ENCODE measurements around the gene GLRX3. TPM values are rescaled to one million over a fixed set of nuclear protein-coding genes. Genes with fewer than 3 reads are reported as not detected.

The GLRX3 gene
- total and polyA plus RNA-seq, 2 donors (not counting 3 experiments of a cell fraction or from before 2014, with no cell fraction given), result 71.6 to 132 TPM

DNA sequence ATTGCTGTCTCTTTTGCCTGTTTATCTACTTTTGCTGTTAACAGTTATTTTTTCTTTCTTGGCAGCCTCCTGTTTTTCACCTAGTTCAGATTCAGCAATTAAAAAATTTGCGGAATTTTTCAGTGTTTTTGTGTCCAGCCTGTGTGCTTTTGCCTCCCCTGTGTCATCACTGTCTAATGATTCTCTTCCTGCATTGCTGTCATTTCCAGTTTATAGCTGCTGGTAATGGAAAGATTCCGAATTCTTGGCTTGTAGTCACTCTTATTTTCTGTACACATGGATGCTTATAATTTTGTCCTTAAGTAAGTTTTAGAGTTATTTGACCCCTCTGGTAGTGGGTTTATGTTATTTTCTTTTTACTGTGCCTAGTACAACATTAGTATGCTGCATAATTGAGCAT, 25.1 kb downstream of the GLRX3 start:
- no peak overlapping the region for H2AFZ ChIP-seq (ENCODE audit: low read depth, low read length)
- BruUV-seq (replicated peaks), result no TSS peak
- TF ChIP-seq EZH2 (IDR thresholded peaks at IDR 0.05; ENCODE audit: borderline replicate concordance, low read depth, low read length, severe bottlenecking), result no peak
- no peak for TF ChIP-seq CTCF (IDR thresholded peaks at IDR 0.05; ENCODE audit: extremely low read depth in 1 of 2, insufficient read depth in 1 of 2, low read depth in 1 of 2, low read length in 2 of 2)
- TF ChIP-seq GATA2 (IDR thresholded peaks at IDR 0.05; ENCODE audit: insufficient read depth, insufficient read length, low read depth, low read length), result no peak
- no peak for TF ChIP-seq MAX (IDR thresholded peaks at IDR 0.05; ENCODE audit: insufficient read depth, insufficient read length)
- no peak for TF ChIP-seq FOS (IDR thresholded peaks at IDR 0.05; ENCODE audit: borderline replicate concordance, insufficient read depth, low read length)
- TF ChIP-seq POLR2A (IDR thresholded peaks at IDR 0.05; ENCODE audit: low read depth, low read length), result no peak
- no peak for TF ChIP-seq JUN (IDR thresholded peaks at IDR 0.05; ENCODE audit: borderline replicate concordance, insufficient read depth, insufficient read length, low read depth)
- TF ChIP-seq POLR2AphosphoS5 (IDR thresholded peaks at IDR 0.05; ENCODE audit: insufficient read depth, low read depth, low read length), result no peak
- TF ChIP-seq MYC (IDR thresholded peaks at IDR 0.05; ENCODE audit: low read depth, low read length), result no peak
- no peak overlapping the region for H3K27ac ChIP-seq (ENCODE audit: insufficient read depth, low read depth, low read length)
- H3K4me2 ChIP-seq (ENCODE audit: insufficient read depth, low read length), result no peak overlapping the region
- peaks cover 2 to 12% of the 10 kb centered on the region in 2 experiments for H3K36me3 ChIP-seq (ENCODE audit: control insufficient read depth in 2 of 2, extremely low read depth in 1 of 2, insufficient read depth in 2 of 2, low read length in 2 of 2)
- H3K4me3 ChIP-seq (replicated peaks in 1 of 3; ENCODE audit: insufficient read depth in 1 of 3, low read depth in 1 of 3, low read length in 3 of 3), result no peak overlapping the region
- peaks cover 42% of the 10 kb centered on the region for H3K79me2 ChIP-seq (ENCODE audit: control insufficient read depth, insufficient read depth, low read length)
- DNase-seq (ENCODE audit: low read depth, low spot score), result no peak
- H3K9me3 ChIP-seq (replicated peaks; ENCODE audit: control insufficient read depth, insufficient read depth, low read length), result no peaks in the 10 kb centered on the region
- CTCF ChIA-PET, result no interaction called here
- no peaks in the 10 kb centered on the region for H3K27me3 ChIP-seq (ENCODE audit: control insufficient read depth in 2 of 2, insufficient read depth in 2 of 2, low read length in 2 of 2)
- intact Hi-C loops (cut with micrococcal nuclease), result no loop called here
- no peak for FAIRE-seq
- dilution Hi-C loops (cut with MboI; ENCODE audit: extremely low pct_ligation_motif_present, low sequenced_read_pairs), result no loop called here
- no peaks in the 10 kb centered on the region for H3K9me1 ChIP-seq (replicated peaks; ENCODE audit: control insufficient read depth, extremely low read depth, insufficient read depth, low read length)
- H3K9ac ChIP-seq (replicated peaks; ENCODE audit: extremely low read depth, insufficient read depth, low read length), result no peak overlapping the region
- POLR2A ChIA-PET, result no interaction called here
- H4K20me1 ChIP-seq (replicated peaks; ENCODE audit: control insufficient read depth, extremely low read depth, insufficient read depth, low read length), result peaks cover 5% of the 10 kb centered on the region
- H3K4me1 ChIP-seq (ENCODE audit: control insufficient read depth, extremely low read depth, insufficient read depth, low read length), result peaks cover 2% of the 10 kb centered on the region

Measured in endothelial cell of umbilical vein (primary cell).